ENCODE measurements around the gene NRG2.

Gene NRG2

DNA sequence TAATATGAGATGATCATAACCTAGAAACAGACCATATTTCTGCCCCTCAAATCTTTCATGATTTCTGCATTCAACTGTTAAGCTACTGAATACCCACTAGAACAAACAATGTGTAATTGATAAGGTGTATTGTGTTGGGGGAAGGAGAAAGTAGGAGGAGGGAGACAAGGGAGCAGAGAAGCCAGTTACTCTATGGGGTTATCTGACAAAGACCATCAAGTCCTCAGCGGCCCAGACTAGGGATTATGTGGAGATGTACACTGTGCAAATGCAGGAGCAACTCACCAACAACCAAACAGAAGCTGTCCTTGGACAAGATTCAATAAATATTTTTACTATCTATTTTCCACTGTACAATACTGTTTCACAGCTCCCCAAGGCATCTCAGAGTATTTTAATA, 2.7 kb downstream of the NRG2 start:
- DNase-seq (ENCODE audit: low read depth) = no peak

DNA sequence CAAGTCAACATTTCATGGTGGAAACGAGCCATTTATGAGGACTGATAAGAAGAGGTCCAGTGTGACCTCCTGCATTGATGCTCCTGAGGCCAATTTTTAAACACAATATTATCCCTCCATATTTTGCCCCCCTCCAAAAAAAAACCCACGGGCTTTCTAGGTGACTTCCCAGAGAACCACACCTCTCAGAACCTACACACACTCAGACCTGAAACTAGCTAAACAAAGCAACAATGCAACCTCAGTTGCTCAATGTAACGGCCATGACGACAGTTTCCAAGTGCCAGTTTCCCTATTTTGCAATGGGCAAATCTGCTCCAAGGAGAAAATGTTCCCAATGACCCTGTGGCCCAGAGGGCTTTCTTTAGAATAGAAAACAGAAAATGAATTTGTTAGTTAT, 3.5 kb downstream of the NRG2 start:
- DNase-seq (ENCODE audit: low read depth) = no peak

- no peak for DNase-seq (ENCODE audit: low read depth)
These were observed 4.6 kb downstream of the NRG2 start for GRCh38 chr5:140038373-140038957.

- no peak for DNase-seq (ENCODE audit: low read depth)
These were observed 6.1 kb downstream of the NRG2 start for GRCh38 chr5:140037012-140037411.

DNA sequence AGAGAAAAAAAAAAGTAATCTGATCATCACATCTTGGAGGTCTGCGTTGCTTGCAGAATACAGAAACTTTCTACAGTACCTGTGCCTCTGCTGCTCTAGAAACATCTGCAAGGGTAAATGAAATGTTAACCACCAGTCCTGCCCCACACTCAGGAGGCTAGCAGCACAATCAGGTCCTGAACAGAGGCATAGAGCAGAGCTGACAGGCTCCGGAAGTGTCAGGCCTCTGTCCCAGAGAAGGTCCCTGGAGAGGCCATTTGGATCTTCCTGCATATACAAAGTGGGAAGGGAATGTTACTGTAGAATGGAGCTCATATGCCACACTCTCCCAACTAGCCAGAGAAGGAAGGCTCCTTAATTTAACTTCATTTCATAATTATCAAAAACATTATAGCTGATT, 7.2 kb downstream of the NRG2 start:
- DNase-seq (ENCODE audit: low read depth) = no peak

DNA sequence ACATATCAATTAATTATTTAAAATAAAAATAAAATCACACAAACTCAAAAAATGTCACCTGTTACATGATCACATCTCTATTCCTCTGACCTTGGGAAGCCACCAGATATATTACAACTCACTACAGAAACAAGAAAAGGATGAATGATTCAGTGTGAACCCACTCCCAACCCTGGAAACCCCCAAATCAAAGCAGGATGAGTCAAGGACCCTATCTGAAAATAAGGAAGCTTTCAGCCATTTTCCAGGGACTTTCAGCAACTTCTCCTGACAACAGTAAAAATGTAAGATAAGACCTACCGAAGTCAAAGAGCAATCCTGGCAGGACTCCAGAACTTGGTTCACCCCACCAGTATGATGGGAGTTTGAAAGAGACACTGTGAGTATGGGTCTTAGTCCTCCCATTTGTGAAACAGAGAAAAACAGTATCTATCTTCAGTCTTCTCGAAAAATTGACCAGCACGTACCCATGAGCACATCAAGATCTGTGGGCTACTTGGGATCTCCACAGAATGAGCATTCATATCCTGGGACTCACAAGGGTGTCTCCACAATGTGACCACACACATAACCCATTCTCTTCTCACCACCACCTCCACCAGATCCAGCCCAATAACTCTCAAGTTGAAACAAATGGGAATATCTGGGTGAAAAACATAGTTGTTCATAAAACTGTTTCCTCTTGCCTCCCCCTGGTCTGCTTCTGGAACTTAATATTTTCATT, 9.9 kb downstream of the NRG2 start:
- DNase-seq (ENCODE audit: low read depth) = no peak

DNA sequence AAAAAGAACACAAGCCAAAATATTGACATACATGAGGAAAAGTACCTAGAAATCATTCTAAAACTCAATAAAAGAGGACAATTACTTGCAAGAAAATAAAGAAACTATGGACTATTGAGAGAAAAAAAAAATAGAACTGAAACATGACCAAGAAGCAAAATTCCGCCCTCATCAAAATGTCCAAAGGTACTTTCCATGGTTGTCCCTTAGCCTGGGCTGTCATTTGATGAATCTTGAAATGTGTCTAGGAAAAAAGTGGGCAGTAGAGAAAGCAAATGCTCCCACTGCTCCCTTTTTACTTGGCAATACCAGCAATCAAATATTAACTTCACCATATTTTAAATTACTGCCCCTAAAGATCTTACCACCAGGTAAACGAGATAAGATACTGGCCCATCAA, 10.8 kb downstream of the NRG2 start:
- no peak for DNase-seq (ENCODE audit: low read depth)

DNA sequence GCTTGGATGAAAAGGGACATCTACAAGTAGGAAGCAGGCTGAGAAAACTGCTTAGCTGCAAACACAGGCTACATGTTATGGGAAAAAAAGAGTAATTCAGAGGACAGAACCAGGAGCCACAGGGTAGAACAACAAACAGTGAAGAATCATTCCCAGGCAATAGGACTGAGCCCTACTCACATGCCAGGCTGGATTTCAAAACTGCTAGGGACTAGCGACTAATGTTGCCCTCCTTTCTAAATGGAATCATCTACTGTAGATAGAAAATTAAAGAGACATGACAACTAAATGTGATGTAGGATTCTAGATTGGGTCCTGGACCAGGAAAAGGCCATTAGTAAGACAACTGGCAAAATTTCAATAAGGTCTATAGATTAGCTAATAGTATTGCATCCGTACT, 15.3 kb downstream of the NRG2 start:
- DNase-seq (ENCODE audit: low read depth) = no peak

GRCh38 chr5:140025736-140026135, 17.4 kb downstream of the NRG2 start:
- no peak for DNase-seq (ENCODE audit: low read depth)

DNA sequence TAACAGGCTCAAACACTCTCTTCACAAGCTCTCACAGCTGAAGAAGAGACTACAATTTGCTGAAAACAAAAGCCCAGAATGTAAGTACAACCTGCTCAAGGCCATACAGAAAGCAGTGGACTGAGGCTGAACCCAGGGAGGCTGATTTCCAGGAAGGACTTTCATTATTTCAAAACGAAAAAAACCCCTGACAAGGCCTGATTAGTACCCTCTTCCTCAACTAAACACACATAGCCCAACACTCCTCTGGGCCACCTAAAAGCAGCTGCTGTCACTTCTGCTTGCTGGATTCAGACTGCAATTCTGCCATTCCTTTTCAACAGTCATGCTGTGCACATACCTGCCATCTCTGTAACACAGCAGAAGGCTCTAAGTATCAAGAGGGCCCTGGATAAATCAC, 18.2 kb downstream of the NRG2 start:
- DNase-seq (ENCODE audit: low read depth) = no peak

DNA sequence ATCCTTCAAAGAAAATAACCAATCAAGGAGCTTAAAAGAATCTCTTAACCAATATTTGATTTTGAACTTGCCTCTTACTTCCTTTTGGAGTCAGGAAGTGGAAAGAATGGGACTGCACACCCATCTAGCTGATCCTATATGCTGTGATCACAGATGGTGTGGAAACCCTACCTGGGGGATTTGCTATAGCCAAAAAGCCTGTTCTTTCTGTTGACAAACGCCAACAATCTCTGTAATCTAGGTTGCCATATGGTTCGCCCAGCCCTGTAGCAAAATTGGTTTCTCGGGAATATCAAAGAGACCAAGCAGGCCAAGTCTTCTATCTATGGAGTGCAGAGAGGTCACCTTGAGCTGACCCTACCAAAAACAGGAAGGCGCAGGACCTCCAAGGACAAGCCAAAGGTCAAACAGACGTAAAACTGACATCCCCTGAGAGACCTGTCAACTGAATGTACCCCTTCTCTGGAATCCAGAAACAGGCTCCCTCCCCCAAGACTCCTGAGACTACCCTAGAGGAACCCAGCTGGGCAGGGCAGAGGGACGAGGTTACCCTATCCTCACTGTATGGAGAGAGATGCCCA, 19.4 kb downstream of the NRG2 start:
- DNase-seq (ENCODE audit: low read depth) = no peak

DNA sequence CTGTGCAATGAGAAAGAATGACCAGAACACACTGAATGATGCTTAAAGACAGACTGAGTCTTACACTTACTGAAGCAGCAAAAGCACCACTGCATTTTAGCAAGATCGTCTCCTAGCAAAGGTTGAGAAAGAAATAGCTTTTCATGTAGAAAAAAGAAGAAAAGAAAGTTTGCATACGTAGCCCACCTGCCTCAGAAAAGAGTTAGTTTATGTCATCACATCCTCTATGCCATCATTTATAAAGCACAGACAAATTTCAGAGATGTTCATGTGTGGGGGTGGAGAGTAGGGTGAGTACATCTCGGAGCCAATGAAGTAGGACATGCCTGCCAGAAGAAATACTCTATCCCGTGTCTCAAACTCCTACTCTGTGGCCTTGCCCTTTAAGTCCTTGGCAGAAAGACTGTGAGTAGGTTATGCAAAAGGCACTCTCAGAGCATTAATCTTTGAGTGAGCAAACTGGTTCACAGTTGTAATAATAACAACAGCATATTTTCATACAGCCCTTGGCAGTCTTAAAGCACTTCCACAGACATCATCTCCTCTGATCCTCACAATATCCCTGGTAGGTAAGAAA, 22.4 kb downstream of the NRG2 start:
- no peak for DNase-seq (ENCODE audit: low read depth)

- DNase-seq (ENCODE audit: low read depth) = no peak
These were observed 24.0 kb downstream of the NRG2 start for GRCh38 chr5:140018920-140019644.

GRCh38 chr5:140018517-140018916, 24.6 kb downstream of the NRG2 start:
- DNase-seq (ENCODE audit: low read depth) = no peak

- no peak for DNase-seq (ENCODE audit: low read depth)
These were observed 25.0 kb downstream of the NRG2 start for GRCh38 chr5:140018096-140018481.

- DNase-seq (ENCODE audit: low read depth) = no peak
These were observed 25.6 kb downstream of the NRG2 start for GRCh38 chr5:140017397-140018095.

- no peak for DNase-seq (ENCODE audit: low read depth)
These were observed 27.4 kb downstream of the NRG2 start for GRCh38 chr5:140015706-140016105.

DNA sequence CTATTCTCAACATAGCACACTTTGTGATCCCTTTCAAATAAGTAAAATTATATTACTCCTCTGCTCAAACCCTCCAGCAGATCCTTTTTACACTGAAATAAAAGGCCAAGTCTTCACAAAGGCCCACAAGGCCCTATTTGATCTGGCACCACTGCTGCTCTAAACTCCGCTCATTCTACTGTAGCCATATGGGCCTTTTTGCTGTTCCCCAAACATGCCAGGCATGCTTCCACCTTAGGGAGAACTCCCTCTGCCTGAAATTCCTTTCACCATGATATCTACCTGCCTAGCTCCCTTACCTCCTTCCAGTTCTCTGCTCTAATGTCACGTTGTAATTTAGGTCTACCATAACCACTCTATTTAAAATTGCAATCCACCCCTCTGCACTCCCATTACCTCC, 28.3 kb downstream of the NRG2 start:
- DNase-seq (ENCODE audit: low read depth) = no peak

- no peak for DNase-seq (ENCODE audit: low read depth)
These were observed 29.6 kb downstream of the NRG2 start for GRCh38 chr5:140013536-140013935.

DNA sequence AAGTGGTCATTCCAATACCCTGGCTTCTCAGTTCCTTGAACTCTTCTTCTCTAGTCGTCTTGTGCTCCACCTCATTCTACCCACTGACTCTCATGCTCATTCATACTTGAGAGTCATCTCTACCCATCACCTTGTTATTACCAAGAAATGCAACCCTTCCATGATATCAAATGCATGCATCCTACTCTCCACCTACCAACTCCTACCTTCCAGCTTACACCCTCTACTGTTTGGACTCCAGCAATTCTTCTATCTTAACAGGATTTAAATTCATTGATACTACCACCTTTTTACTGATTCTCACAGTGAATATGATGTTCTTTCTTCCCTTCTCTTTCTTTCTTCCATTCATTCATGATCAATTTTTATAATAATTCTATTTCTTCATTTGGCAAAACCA, 30.7 kb downstream of the NRG2 start:
- DNase-seq (ENCODE audit: low read depth) = no peak

DNA sequence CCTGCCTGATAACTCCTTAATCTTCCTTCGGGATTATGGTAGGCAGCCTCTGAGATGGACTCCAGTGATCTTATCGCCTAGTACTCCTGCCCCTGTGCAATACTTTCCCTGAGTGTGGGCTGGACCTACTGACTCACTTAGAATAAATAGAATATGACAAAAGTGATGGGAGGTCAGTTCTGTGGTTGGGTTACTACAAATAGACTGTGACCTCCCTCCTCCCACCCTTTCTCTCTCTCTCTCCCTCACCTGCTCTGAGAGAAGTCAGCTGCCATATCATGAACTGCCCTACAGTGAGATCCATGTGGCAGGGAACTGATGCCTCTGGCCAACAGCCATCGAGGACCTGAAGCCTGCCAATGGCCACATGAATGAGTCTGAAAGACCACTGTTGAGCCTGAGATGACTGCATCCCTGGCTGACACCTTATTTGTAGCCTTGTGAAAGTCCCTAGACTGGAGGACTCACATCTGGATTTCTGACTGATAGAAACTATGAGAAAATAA, 31.7 kb downstream of the NRG2 start:
- no peak for DNase-seq (ENCODE audit: low read depth)

DNA sequence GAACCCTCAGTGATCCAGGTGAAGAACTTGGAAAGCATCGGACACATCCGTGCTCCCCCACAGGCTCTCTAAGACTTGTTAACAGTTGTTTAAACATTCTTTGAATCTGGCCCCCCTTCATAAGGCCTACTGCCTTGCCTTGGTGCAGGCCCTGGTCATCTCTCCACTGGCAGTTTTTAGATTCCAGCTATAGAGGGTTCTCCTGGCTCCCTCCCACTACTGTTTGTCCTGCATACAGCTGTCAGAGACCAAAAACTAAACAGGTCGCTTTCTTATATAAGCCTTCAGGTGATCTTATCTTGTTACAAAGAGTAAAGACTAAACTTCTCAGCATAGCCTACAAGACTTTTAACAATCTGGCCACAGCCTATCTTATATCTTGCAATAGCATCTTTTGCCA, 32.3 kb downstream of the NRG2 start:
- DNase-seq (ENCODE audit: low read depth) = no peak

Measured in stimulated activated CD8-positive, alpha-beta memory T cell treated with anti-CD3 and anti-CD28 coated beads, Interleukin-7, amount 100 ng/mL, for 24 hours (primary cell).